ENCODE measurements around the gene LETMD1. TPM values are rescaled to one million over a fixed set of nuclear protein-coding genes. Genes with fewer than 3 reads are reported as not detected.

Gene LETMD1
- total and polyA plus RNA-seq, 11 donors: 13.6 to 34.4 (median 22.7) TPM

DNA sequence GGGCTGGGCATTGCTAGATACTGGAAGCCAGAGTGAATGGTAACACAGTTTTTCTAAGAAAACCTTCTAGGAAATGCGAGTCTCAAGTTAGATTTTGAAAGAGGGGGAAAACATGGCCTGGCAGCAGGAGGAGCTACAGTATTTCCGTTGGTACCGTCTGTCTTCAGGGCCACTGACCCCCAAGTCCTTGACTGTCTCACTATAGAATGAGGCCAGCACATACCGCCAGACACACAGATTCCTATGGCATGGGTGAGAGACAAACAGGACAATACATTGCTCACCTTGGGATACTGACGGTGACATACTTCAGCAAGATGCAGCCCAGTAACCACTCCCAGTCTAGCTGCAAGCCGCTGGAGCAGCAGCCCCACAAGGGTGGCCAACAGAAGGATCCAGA lies 43.6 kb upstream of the LETMD1 start:
- Histone ChIP-seq H3K4me1 (peaks cover 0 to 13% (median under 1%) of the 10 kb centered on the region in 12 donors), H3K27ac (no peak overlapping the region), H3K4me3 (no peak overlapping the region), H3K36me3 (peaks cover 0 to 89% (median 75%) of the 10 kb centered on the region in 9 donors), H3K27me3 (no peaks in the 10 kb centered on the region), H3K9me3 (no peaks in the 10 kb centered on the region)
- WGBS, 4 donors: 64 to 84% (median 75%) methylated on average over 6 of the region's 6 CpGs
- ATAC-seq (no peak), DNase-seq (no peak)
- intact Hi-C loops (cut with DNase I): no loop called here
- no peak for TF ChIP-seq POLR2A (IDR thresholded peaks at IDR 0.05)
- TF ChIP-seq, protein P1, sequence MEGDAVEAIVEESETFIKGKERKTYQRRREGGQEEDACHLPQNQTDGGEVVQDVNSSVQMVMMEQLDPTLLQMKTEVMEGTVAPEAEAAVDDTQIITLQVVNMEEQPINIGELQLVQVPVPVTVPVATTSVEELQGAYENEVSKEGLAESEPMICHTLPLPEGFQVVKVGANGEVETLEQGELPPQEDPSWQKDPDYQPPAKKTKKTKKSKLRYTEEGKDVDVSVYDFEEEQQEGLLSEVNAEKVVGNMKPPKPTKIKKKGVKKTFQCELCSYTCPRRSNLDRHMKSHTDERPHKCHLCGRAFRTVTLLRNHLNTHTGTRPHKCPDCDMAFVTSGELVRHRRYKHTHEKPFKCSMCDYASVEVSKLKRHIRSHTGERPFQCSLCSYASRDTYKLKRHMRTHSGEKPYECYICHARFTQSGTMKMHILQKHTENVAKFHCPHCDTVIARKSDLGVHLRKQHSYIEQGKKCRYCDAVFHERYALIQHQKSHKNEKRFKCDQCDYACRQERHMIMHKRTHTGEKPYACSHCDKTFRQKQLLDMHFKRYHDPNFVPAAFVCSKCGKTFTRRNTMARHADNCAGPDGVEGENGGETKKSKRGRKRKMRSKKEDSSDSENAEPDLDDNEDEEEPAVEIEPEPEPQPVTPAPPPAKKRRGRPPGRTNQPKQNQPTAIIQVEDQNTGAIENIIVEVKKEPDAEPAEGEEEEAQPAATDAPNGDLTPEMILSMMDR (IDR thresholded peaks at IDR 0.05): no peak

GRCh38 chr12:51005030-51005429 lies 43.1 kb upstream of the LETMD1 start:
- H3K27me3 ChIP-seq: no peaks in the 10 kb centered on the region
- peaks cover 0 to 18% (median 2%) of the 10 kb centered on the region in 12 donors for H3K4me1 ChIP-seq
- no peak for TF ChIP-seq POLR2A (IDR thresholded peaks at IDR 0.05)
- TF ChIP-seq, protein P1 (IDR thresholded peaks at IDR 0.05): no peak
- WGBS, 4 donors: 94 to 98% (median 96%) methylated on average over 3 of the region's 3 CpGs
- intact Hi-C loops (cut with DNase I): no loop called here
- H3K9me3 ChIP-seq: no peaks in the 10 kb centered on the region
- H3K27ac ChIP-seq: no peak overlapping the region
- DNase-seq: no peak
- no peak overlapping the region for H3K4me3 ChIP-seq
- ATAC-seq: no peak
- peaks cover 0 to 84% (median 70%) of the 10 kb centered on the region in 9 donors for H3K36me3 ChIP-seq

DNA sequence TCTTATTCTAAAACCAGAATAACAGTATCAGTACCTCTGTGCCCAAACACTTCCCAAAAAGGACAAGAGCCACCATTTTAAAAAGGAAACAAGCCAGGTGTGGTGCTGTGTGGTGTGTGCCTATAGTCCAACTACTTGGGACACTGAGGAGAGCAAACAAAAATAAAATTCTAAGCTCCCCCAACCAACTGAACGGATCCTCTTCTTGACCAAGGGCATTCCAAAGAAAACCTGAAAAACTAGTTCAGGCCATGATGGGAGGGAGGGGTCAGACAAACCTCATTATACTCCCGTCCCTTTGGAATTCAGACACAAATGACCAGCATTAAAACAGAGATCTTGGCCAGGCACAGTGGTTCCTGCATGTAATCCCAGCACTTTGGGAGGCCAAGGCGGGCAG lies 42.5 kb upstream of the LETMD1 start:
- intact Hi-C loops (cut with DNase I): no loop called here
- no peaks in the 10 kb centered on the region for H3K9me3 ChIP-seq
- H3K4me3 ChIP-seq: no peak overlapping the region
- H3K36me3 ChIP-seq: peaks cover 0 to 77% (median 63%) of the 10 kb centered on the region in 9 donors
- 86 to 91% (median 90%) methylated on average over 3 of the region's 3 CpGs for WGBS, 4 donors
- peaks cover 0 to 22% (median 2%) of the 10 kb centered on the region in 12 donors for H3K4me1 ChIP-seq
- TF ChIP-seq, protein P1 (IDR thresholded peaks at IDR 0.05): no peak
- no peak for TF ChIP-seq POLR2A (IDR thresholded peaks at IDR 0.05)
- DNase-seq (no peak), ATAC-seq (no peak)
- no peak overlapping the region for H3K27ac ChIP-seq
- H3K27me3 ChIP-seq: no peaks in the 10 kb centered on the region

DNA sequence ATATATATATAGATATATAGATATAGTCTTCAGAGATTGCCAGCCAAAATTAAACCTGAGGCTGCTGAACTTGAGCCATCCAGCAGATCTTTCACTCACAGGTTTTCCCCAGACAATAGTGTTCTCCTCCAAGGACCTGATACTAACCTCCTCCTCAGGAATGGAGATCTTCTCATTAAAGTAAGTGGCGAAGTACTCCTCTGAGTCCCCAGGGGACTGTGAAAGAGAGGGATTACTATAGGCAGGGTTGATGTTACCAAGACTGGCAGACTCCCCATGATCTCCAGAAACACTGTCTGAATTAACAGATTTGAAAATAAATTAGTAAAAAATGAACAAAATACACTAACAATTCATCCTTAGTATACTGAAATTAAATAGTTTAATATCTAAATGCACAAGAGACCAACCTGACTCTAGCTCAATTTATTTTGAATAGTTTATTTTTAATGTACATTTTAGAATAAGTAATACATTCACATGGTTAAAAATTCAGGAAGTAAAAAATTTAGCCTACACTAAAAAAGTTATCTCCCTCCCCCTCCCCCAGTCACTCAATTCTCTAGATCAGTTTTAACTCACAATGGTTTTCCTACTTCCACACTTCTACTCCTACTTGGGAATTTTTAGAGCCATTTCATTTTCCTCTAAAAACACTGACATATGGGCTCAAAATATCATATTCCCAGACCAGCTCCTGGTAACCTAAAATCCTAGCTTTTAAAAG lies 39.6 kb upstream of the LETMD1 start:
- no peak for ATAC-seq
- H3K9me3 ChIP-seq: no peaks in the 10 kb centered on the region
- 88 to 100% (median 92%) methylated on average over 1 of the region's 1 CpG for WGBS, 4 donors
- peaks cover 0 to 52% (median 42%) of the 10 kb centered on the region in 9 donors for H3K36me3 ChIP-seq
- H3K27me3 ChIP-seq: no peaks in the 10 kb centered on the region
- peaks cover 0 to 50% (median 7%) of the 10 kb centered on the region in 12 donors for H3K4me1 ChIP-seq
- peak overlapping the region in 8 of 12 donors; percentile 18 to 44 (median 26) for H3K4me3 ChIP-seq
- H3K27ac ChIP-seq: peak overlapping the region in 11 of 12 donors; percentile 10 to 84 (median 44)
- no peak for DNase-seq
- intact Hi-C loops (cut with DNase I): no loop called here
- TF ChIP-seq, protein P1 (IDR thresholded peaks at IDR 0.05): no peak
- TF ChIP-seq POLR2A (IDR thresholded peaks at IDR 0.05): no peak

Data from heart left ventricle (tissue), 16 donors.